GM18505 (cell line): Measurements from ENCODE around the gene AK5.

Source experiments
- ATAC-seq: cut with Tn5 transposase; IDR thresholded peaks from one replicate; pipeline ENCODE4 v1.9.1; 2021; ENCODE audit not compliant: unreplicated experiment
- POLR2A ChIP-seq: IDR thresholded peaks from 4 replicates; pipeline ENCODE4 v1.6.1; 2011; ENCODE audit warnings: borderline replicate concordance; ENCODE audit not compliant: insufficient read depth, insufficient read length; ENCODE audit errors: extremely low read depth

The AK5 gene

GRCh38 chr1:77281491-77282186 is at the start of gene AK5:
Gene AK5, plus strand, starts transcription at chr1:77282019. Its CDS starts 295 bp downstream, at chr1:77282314.
- peak; percentile 67 for ATAC-seq
- no peak for TF ChIP-seq POLR2A

DNA sequence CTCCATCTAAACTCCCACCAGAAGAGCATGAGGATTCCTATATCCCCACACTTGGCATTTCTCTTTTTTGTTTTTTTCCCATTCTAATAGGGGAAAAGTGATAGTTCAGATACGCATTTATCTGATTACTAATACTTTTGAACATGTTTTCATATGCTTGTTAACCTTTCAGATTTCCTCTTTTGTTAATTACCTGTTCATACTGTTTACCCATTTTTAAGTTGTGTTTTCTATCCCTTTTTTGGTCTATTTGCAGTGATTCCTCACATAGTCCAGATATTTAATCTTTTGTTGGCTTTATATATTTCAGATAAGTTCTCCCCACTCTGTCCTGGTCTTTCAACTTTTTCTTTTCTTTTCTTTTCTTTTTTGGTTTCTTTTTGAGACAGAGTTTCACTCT is 49.0 kb upstream of the AK5 start:
- no peak for ATAC-seq

DNA sequence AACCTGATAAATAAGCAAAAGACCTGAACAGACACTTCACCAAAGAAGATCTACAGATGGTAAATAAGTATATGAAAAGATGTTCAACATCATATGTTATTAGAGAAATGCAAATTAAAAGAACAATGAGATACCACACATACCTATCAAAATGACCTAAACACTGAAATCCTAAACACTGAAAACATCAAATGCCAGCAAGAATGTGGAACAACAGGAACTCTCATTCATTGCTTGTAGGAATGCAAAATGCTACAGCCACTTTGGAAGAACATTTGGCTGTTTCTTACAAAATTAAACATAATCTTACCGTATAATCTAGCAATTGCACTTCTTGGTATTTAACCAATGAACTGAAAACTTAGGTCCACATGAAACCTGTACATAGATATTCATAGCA is 47.7 kb upstream of the AK5 start:
- ATAC-seq: no peak
- no peak for TF ChIP-seq POLR2A

More for the DNA sequence above, 49.0 kb upstream of the AK5 start:
- no peak for TF ChIP-seq POLR2A

DNA sequence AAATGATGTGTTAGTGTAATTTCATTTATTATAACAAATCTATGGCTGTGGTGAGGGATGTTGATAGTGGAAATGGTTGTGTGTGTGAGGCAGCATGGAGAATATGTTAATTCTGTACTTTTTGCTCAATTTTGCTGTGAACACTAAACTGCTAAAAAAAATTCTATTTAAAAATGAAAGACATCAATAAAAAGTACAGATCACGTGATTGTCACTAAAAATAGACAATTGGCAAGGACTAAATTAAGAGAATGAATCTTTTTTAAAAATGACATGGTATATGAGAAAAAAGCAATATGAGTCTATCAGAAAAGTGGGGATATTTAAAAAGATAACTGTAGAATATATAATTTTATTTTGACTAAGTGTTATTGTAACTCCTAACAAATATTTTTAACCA is 46.9 kb upstream of the AK5 start:
- TF ChIP-seq POLR2A: no peak
- ATAC-seq: no peak

- no peak for TF ChIP-seq POLR2A
- ATAC-seq: no peak
Observed at GRCh38 chr1:77238462-77238861, 43.4 kb upstream of the AK5 start.

DNA sequence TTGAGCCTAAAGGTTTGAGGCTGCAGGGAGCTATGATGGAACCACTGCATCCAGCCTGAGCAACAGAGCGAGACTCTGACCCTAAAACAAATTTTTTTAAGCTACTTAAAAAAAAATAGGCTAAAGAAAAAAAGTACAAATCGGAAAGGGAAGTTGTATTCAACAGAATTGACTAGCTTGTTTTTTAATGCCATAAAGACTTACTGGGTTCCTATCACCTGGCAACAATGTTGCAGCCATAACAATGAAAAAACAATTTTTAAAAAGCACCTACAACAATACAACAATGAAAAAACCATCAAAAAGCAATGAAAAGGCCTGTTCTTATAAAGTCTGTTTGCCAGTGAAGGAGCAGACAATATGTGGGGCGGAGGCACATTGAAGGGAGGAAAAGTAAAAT is 42.5 kb upstream of the AK5 start:
- ATAC-seq: no peak
- TF ChIP-seq POLR2A: no peak

GRCh38 chr1:77245830-77246229 is 36.0 kb upstream of the AK5 start:
- no peak for ATAC-seq
- no peak for TF ChIP-seq POLR2A

DNA sequence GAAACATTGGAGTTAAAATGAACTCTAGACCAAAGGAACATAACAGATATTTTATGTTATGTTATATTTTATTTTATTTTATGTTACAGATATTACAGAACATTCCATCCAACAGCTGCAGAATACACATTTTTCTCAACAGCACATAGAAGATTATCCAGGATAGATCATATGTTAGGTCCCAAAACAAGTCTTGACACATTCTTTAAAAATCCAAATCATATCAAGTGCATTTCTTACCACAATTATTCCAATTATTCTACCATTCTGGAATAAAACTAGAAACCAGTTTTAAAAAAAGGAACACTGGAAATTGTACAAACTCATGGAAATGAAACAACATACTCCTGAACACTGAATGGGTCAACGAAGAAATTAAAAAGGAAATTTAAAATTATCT is 31.7 kb upstream of the AK5 start:
- no peak for TF ChIP-seq POLR2A
- ATAC-seq: no peak

GRCh38 chr1:77253211-77253610 is 28.6 kb upstream of the AK5 start:
- ATAC-seq: no peak

GRCh38 chr1:77263708-77264107 is 18.1 kb upstream of the AK5 start:
- no peak for ATAC-seq
- no peak for TF ChIP-seq POLR2A

More at GRCh38 chr1:77253211-77253610, 28.6 kb upstream of the AK5 start:
- no peak for TF ChIP-seq POLR2A

- ATAC-seq: no peak
Observed at GRCh38 chr1:77265180-77265579, 16.6 kb upstream of the AK5 start.

DNA sequence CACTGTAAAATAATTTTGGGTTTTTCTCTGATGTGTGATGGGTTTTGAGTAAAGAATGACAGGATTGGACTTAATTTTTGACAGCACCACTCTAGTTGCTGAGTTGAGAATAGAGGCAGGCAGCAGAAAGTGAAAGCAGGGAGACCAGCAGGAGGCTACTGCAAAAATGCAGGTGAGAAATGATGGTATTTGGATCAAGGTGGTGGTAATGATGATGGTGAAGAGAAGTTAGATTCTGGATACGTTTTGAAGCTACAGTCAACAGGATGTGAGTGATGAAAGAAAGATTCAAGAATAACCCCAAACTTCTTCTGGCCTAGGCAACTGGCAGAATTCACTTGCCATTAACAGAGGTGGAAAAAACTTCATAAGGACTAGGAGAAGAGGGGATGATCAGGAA is 14.8 kb upstream of the AK5 start:
- ATAC-seq: no peak
- no peak for TF ChIP-seq POLR2A

More at GRCh38 chr1:77265180-77265579, 16.6 kb upstream of the AK5 start:
- TF ChIP-seq POLR2A: no peak

- TF ChIP-seq POLR2A: no peak
- no peak for ATAC-seq
Observed at GRCh38 chr1:77271852-77272580, 9.8 kb upstream of the AK5 start.

DNA sequence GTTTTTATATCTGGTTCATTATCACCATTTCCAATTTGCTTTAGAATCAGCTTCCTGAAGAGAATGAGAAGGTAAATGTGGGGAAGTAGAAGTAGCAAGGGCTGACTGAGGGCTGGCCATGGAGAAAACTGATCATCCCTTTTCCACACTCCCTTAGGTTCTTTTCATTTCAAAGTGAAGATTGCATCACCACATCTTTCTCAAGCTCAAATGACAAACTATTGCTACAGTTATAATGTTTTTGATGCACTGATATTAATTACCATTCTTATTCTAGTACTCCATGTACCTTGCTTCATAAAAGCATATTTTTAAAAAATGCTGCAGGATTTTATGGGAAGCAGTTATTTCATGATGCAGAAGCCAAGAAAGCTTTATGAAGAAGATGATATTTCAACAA is 7.9 kb upstream of the AK5 start:
- TF ChIP-seq POLR2A: no peak
- no peak for ATAC-seq

DNA sequence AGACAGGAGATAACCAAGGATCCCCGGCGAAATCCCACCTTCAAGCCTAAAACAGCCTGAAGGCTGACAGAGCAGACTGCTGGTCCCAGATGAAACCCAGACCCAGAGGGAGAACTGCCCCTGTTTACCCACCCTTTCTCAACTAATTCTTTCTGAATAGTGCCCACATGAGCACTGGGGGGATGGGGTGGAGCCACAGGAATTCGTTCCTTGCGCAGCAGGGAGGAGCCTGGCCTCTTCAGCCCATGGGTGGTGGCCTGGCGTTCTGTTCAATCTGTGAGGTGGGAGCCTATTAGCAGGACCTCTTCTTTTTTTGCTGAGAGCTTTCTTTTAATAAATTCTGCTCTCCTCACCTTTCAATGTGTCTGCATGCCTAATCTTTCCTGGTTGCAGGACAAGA is 6.6 kb upstream of the AK5 start:
- ATAC-seq: no peak
- TF ChIP-seq POLR2A: no peak

GRCh38 chr1:77276941-77277340 is 4.9 kb upstream of the AK5 start:
- no peak for TF ChIP-seq POLR2A
- no peak for ATAC-seq
